DOHH2 (cell line): ENCODE results near the gene COX17.

ENCODE experiments used
- CTCF ChIP-seq: fragments of 200-600 bp; sonication (generic); IDR thresholded peaks from one replicate; pipeline ENCODE4 v1.5.1; 2014; ENCODE audit warnings: antibody characterized with exemption, mild to moderate bottlenecking, low read depth, low read length; ENCODE audit not compliant: poor library complexity, severe bottlenecking
- EZH2phosphoT487 ChIP-seq: fragments of 200-600 bp; sonication (generic); IDR thresholded peaks from 2 replicates; pipeline ENCODE4 v1.6.1; 2017; ENCODE audit warnings: borderline replicate concordance, mild to moderate bottlenecking, antibody characterized with exemption, low read length, moderate library complexity, mixed read lengths

DNA sequence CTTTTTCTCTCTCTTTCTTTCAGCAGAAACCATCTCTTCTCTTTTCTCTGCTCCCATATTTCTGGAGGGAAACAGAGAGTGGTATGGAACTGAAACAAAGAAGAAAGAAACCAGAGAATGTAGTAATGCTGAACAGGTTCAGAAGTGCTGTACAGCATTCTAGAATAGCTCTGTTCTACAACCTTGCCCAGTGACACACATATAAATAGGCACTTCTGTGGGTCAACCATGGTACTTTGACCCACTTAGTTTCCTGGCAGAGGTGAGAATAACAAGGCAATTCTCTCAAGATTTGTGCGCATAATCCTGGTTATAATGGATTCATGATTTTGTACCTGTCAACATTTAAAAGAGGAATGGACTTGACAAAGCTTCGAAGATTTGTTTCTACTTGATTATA lies 37.9 kb upstream of the COX17 start:
- TF ChIP-seq CTCF, result no peak
- TF ChIP-seq EZH2phosphoT487, result no peak
